HFF-Myc (cell line): Measurements from ENCODE around the gene HNRNPH3.

ENCODE experiments used
- DNase-seq: peaks from one replicate; pipeline ENCODE4 v3.0.0-alpha.2; 2011; ENCODE audit warnings: low read depth; ENCODE audit errors: extremely low read depth
- H3K4me3 ChIP-seq: replicated peaks from 2 replicates; pipeline ENCODE4 v1.5.1; 2011; ENCODE audit warnings: low read depth, mild to moderate bottlenecking, control low read depth, low read length
- TF ChIP-seq, protein P1 (sequence below): IDR thresholded peaks from 2 replicates; pipeline ENCODE4 v1.5.1; 2012; ENCODE audit warnings: mild to moderate bottlenecking, low read depth, low read length, control low read depth; ENCODE audit errors: missing control alignments

Gene HNRNPH3

DNA sequence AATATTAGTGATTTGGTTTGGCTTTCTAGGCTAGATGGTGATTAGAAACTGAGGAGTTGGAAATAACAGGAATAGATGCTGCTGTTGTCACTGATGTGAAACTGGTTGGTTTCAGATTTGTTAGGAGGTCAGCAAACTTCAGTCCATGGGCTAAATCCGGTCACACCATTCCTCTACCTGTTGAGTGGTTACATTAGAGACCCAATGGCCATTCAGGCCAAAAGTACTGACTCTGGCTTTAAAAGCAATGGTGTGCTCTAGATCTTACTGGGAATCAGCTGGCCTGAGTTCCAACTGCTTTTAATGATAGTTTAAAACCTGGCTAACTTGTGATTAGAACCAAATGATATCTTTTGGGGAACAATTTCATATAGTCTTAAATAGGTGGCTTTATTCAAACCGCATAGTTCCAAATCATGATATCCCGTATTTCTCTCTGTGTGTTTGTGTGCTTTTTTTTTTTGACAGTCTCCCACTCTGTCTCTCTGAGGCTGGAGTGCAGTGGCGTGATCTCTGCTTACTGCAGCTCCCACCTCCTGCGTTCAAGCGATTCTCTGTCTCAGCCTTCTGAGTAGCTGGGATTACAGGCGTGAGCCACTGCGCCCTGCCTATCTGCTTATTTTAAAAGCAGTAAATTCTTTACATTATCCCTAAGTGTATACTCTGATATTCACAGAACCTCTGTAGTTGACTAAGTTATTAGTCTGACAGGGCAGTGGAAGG, 8.7 kb downstream of the HNRNPH3 start:
- no peak overlapping the region for H3K4me3 ChIP-seq
- DNase-seq: no peak
- TF ChIP-seq, protein P1, sequence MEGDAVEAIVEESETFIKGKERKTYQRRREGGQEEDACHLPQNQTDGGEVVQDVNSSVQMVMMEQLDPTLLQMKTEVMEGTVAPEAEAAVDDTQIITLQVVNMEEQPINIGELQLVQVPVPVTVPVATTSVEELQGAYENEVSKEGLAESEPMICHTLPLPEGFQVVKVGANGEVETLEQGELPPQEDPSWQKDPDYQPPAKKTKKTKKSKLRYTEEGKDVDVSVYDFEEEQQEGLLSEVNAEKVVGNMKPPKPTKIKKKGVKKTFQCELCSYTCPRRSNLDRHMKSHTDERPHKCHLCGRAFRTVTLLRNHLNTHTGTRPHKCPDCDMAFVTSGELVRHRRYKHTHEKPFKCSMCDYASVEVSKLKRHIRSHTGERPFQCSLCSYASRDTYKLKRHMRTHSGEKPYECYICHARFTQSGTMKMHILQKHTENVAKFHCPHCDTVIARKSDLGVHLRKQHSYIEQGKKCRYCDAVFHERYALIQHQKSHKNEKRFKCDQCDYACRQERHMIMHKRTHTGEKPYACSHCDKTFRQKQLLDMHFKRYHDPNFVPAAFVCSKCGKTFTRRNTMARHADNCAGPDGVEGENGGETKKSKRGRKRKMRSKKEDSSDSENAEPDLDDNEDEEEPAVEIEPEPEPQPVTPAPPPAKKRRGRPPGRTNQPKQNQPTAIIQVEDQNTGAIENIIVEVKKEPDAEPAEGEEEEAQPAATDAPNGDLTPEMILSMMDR: no peak

DNA sequence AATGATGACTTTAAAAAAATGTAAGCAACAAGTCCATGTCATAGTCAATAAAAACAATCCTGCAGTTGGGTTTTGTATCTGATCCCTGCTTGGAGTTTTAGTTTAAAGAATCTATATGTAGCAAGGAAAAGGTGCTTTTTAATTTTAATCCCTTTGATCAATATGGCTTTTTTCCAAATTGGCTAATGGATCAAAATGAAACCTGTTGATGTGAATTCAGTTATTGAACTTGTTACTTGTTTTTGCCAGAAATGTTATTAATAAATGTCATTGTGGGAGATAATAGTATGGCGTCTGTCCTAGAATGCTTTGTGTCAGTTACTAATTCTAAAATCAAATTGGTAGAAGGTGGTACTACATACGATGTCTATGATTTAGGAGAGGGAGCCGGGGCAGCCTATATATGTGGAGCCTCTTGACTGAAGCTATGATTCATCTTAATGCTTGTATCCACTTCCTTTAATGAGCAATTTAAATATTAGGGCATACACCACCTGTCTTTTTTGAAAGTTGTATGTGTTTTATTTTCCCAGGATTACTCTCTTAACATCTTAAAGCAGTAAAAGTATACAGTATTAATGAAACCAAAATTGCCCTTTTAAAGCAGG, 11.1 kb downstream of the HNRNPH3 start:
- DNase-seq: no peak
- TF ChIP-seq, protein P1: no peak
- H3K4me3 ChIP-seq: no peak overlapping the region

DNA sequence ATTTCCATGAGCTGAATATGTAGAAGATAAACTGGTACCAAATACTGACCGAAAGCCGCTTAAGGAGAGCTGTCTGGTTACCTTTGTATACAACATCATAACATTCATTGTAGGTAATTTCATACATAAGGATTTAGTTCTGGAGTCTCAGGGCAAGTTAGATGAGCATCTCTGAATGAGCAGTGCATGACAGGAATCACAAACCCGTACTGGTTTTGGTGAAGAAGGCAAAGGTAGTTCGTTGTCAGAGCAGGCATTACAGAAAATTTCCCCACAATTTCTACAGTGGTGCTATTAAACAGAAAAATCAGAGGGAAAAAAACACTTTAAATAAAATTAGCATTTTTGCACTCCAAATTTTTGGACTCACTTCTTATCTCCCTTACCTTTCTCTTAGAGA, 13.8 kb downstream of the HNRNPH3 start:
- TF ChIP-seq, protein P1: no peak
- no peak for DNase-seq
- no peak overlapping the region for H3K4me3 ChIP-seq

DNA sequence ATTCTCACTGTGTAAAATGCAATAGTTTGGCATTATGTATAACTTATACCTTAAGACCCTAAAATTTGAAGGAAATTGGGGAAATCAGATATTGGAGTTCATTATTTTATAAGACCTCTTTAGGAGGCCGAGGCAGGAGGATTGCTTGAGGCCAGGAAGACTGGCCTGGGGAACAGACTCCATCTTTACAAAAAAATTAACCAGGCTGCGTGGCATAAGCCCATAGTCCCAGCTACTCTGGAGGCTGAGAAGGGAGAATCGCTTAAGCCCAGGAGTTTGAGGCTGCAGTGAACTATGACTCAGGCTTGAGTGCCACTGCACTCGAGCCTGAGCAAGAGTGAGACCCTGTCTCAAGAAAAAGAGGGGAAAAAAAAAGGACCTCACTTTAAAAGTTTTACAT, 14.9 kb downstream of the HNRNPH3 start:
- DNase-seq: no peak
- H3K4me3 ChIP-seq: no peak overlapping the region
- TF ChIP-seq, protein P1: no peak

DNA sequence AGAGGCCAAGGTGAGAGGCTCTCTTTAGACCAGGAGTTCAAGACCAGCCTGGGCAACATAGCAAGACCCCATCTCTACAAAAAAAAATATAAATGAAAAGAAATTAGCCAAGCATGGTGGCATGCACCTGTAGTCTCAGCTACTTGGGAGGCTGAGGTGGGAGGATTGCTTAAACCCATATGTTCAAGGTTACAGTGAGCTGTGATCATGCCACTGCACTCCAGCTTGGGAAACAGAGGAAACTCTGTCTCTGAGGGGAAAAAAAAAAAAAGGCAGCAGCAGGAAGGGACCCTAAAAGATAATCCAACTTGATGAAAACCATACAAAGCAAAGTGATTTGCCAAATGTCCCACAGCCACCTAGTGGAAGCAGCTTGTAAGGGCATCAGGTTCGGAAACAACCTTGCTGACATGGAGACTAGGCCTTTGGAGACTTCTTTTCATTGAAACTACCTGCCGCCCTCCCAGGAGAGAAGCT, 16.4 kb downstream of the HNRNPH3 start:
- H3K4me3 ChIP-seq: no peak overlapping the region
- TF ChIP-seq, protein P1: peak; percentile 85
- DNase-seq: no peak

DNA sequence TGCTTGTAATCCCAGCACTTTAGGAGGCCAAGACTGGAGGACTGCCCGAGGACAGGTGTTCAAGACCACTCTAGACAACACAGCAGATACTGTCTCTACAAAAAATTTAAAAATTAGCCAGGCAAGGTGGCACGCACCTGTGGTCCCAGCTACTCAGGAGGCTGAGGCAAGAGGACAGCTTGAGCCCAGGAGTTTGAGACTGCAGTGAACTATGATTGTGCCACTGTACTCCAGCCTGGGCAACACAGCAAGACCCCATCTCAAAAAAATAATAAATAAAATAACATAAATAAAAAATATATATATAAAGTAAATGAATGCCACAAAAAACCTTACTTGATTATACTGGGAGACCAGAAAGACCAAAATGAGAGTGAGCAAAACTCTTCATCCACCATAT, 21.7 kb downstream of the HNRNPH3 start:
- H3K4me3 ChIP-seq: no peak overlapping the region
- TF ChIP-seq, protein P1: no peak
- no peak for DNase-seq
